Measurements from ENCODE around the gene FBXL5. TPM values are rescaled to one million over a fixed set of nuclear protein-coding genes. Genes with fewer than 3 reads are reported as not detected.

The FBXL5 gene
- total RNA-seq, 1 experiment from 2014 or later: 69.6 TPM

- H3K27ac Mint-ChIP-seq: peak overlapping the region; percentile 78
- peaks cover 44% of the 10 kb centered on the region for H3K4me1 Mint-ChIP-seq
- CTCF ChIA-PET: interaction anchor here (1.3 to 1.6 kb wide), 4 partner anchors 83 to 301 kb away, joined by 3 to 6 read pairs (median 4); no protein-coding TSS in a partner anchor
- ATAC-seq: peak; percentile 31
- TF ChIP-seq KAT7 (CRISPR knock-in tag; IDR thresholded peaks at IDR 0.05; ENCODE audit: borderline replicate concordance) (0 out of 2 replicates have a peak, but pooled peaks have one; percentile 73), ZNF423 (CRISPR knock-in tag; IDR thresholded peaks at IDR 0.05) (0 out of 2 replicates have a peak, but pooled peaks have one; percentile 22), ZSCAN18 (CRISPR knock-in tag; IDR thresholded peaks at IDR 0.05) (no peak), NFYB (CRISPR knock-in tag; conservative IDR thresholded peaks at IDR 0.05; ENCODE audit: low read depth) (0 out of 2 replicates have a peak, but pooled peaks have one; percentile 7), ZNF416 (CRISPR knock-in tag; IDR thresholded peaks at IDR 0.05) (0 out of 2 replicates have a peak, but pooled peaks have one; percentile 22), SP1 (CRISPR knock-in tag; conservative IDR thresholded peaks at IDR 0.05) (peak; percentile 15; the same call in 1 of the 2 replicates), AR (CRISPR knock-in tag; IDR thresholded peaks at IDR 0.05) (no peak), ESRRA (CRISPR knock-in tag; IDR thresholded peaks at IDR 0.05; ENCODE audit: borderline replicate concordance) (peak; percentile 61; the same call in 1 of the 2 replicates), ZNF121 (CRISPR knock-in tag; IDR thresholded peaks at IDR 0.05) (no peak), MYBL2 (CRISPR knock-in tag; IDR thresholded peaks at IDR 0.05) (0 out of 2 replicates have a peak, but pooled peaks have one; percentile 10)
- peaks cover 2% of the 10 kb centered on the region; the same call in 1 of the 2 replicates for H3K27me3 Mint-ChIP-seq (ENCODE audit: low read depth)
- POLR2A ChIA-PET: interaction anchor here (0.6 to 2.8 kb wide), 3 partner anchors 25 to 175 kb away, joined by 3 to 25 read pairs (median 4); partner anchors contain the start of gene FAM200B
- H3K36me3 Mint-ChIP-seq: no peaks in the 10 kb centered on the region; the same call in 1 of the 2 replicates
- no peaks in the 10 kb centered on the region for H3K9me3 Mint-ChIP-seq
- H3K4me3 Mint-ChIP-seq: peak overlapping the region; percentile 96
- DNase-seq (ENCODE audit: low spot score): peak; percentile 21
Observed at GRCh38 chr4:15654593-15655222, 449 bp downstream of the FBXL5 start.

- peak overlapping the region; percentile 96 for H3K4me3 Mint-ChIP-seq
- ATAC-seq (peak; percentile 3; the same call in 1 of the 2 replicates), DNase-seq (ENCODE audit: low spot score) (no peak)
- H3K27me3 Mint-ChIP-seq (ENCODE audit: low read depth): peaks cover 2% of the 10 kb centered on the region; the same call in 1 of the 2 replicates
- peaks cover 49% of the 10 kb centered on the region for H3K4me1 Mint-ChIP-seq
- TF ChIP-seq SMAD4 (CRISPR knock-in tag; IDR thresholded peaks at IDR 0.05) (no peak), TEAD1 (CRISPR knock-in tag; IDR thresholded peaks at IDR 0.05) (no peak), NFATC4 (CRISPR knock-in tag; IDR thresholded peaks at IDR 0.05) (no peak), ZBTB43 (CRISPR knock-in tag; IDR thresholded peaks at IDR 0.05) (0 out of 2 replicates have a peak, but pooled peaks have one; percentile 14), HMGA2 (CRISPR knock-in tag; IDR thresholded peaks at IDR 0.05) (peak; percentile 4; the same call in 1 of the 2 replicates), ZNF121 (CRISPR knock-in tag; IDR thresholded peaks at IDR 0.05) (no peak)
- no peaks in the 10 kb centered on the region for H3K9me3 Mint-ChIP-seq
- no peaks in the 10 kb centered on the region; the same call in 1 of the 2 replicates for H3K36me3 Mint-ChIP-seq
- peak overlapping the region; percentile 9 for H3K27ac Mint-ChIP-seq
- CTCF ChIA-PET: interaction anchor here (1.3 to 1.6 kb wide), 4 partner anchors 83 to 302 kb away, joined by 3 to 6 read pairs (median 4); no protein-coding TSS in a partner anchor
- POLR2A ChIA-PET: interaction anchor here (0.6 to 2.8 kb wide), 3 partner anchors 26 to 175 kb away, joined by 3 to 25 read pairs (median 4); partner anchors contain the start of gene FAM200B
Observed at GRCh38 chr4:15653864-15654592, 1.1 kb downstream of the FBXL5 start.
